Ovary (tissue), 9 donors: ENCODE measurements around the gene TNS3. TPM values are rescaled to one million over a fixed set of nuclear protein-coding genes. Genes with fewer than 3 reads are reported as not detected.

Experiments
- DNase-seq, 5 donors: peaks; one replicate each; pipeline ENCODE4 v3.0.0-alpha.2; 2019 to 2020
- H3K27ac ChIP-seq, 2 donors: fragments of 200-600 bp; one replicate each; pipeline versions ENCODE4 v1.5.1 to v1.8.0; 2019 to 2022
- H3K27me3 ChIP-seq: fragments of 200-600 bp; one replicate; pipeline ENCODE4 v1.8.0; 2022
- H3K36me3 ChIP-seq: fragments of 200-600 bp; sonication (generic); one replicate; pipeline ENCODE4 v1.5.1; 2019
- H3K4me1 ChIP-seq: one replicate; pipeline ENCODE4 v1.8.1; 2013; ENCODE audit warnings: mild to moderate bottlenecking, moderate library complexity; ENCODE audit not compliant: insufficient read depth
- H3K4me3 ChIP-seq: fragments of 200-600 bp; sonication (generic); one replicate; pipeline ENCODE4 v1.5.1; 2017
- H3K9me3 ChIP-seq, 2 donors: fragments of 200-600 bp in 1 of 2; sonication (generic) in 1 of 2; one replicate each; pipeline versions ENCODE4 v1.5.1 to v1.8.1; 2013 to 2019; ENCODE audit warnings: mild to moderate bottlenecking in 1 of 2, moderate library complexity in 1 of 2
- CTCF ChIP-seq, 3 donors: fragments of 450-650 bp in 2 of 3; fragments of 200-600 bp in 1 of 3; IDR thresholded peaks; one replicate each; pipeline versions ENCODE4 v1.5.1 to v1.8.0; 2016 to 2022; ENCODE audit warnings: antibody characterized with exemption in 3 of 3, mild to moderate bottlenecking in 1 of 3
- EP300 ChIP-seq: sonication (generic); formaldehyde crosslinking; IDR thresholded peaks from one replicate; pipeline ENCODE4 v1.6.1; 2017; ENCODE audit warnings: antibody characterized with exemption
- POLR2A ChIP-seq: fragments of 450-650 bp; IDR thresholded peaks from one replicate; pipeline ENCODE4 v1.6.1; 2017; ENCODE audit warnings: antibody characterized with exemption, mild to moderate bottlenecking, moderate library complexity
- WGBS, 3 donors: extraction: QIAGEN DNeasy Blood & Tissue Kit in 1 of 3; methylation state at CpG; one replicate each; pipeline versions ENCODE4 v1.1.5 to v1.1.7; 2013 to 2017; 5-methylcytosine and 5-hydroxymethylcytosine counted together
- intact Hi-C, 4 donors: fragments of 100-400 bp; cut with DNase I; formaldehyde crosslinking; loops; one replicate each; pipeline versions ENCODE4 v1.11.0 to v1.15.1; 2022 to 2023
- polyA plus RNA-seq, 2 donors: library from polyadenylated mRNA; stranded (reverse); fragments of 200-250 nt in 1 of 2; fragments of 350-450 nt in 1 of 2; fragmentation: Illumina TruSeq in 1 of 2; extraction: RNeasy Lipid Tissue Mini Kit (QIAGEN cat#74804) in 1 of 2; gene quantifications; one replicate each; pipeline ENCODE4 v1.2.3, GENCODE V29; 2013 to 2014
- total RNA-seq, 7 donors: library from RNA; depleted of rRNA in 2 of 7; stranded (reverse); fragments of >200 nt in 2 of 7; fragmentation: NEBNext Ultra II Directional in 3 of 7; extraction: Animal tissue kit (Norgen Biotek cat#: 25700) in 3 of 7; gene quantifications; one replicate each; pipeline versions ENCODE4 v1.1.0 to v1.2.4, GENCODE V29; 2016 to 2023
- donor health status: DM: no; HTN: no; CAD: no; lungs with moderate emphysema.
- donor health status: DM: no; HTN: no; CAD: no.
- donor health status: Bipolar disorder and iron deficiency.
- donor health status: DM: yes; HTN: yes; CAD: no.
- donor health status: DM: no; HTN: no; CAD: no.
- donor health status: DM: yes; HTN: yes; CAD: no.

Gene TNS3
- total and polyA plus RNA-seq, 9 donors, result 36.6 to 137 (median 91.3) TPM

- no peak overlapping the region for H3K4me3 ChIP-seq
- 85 to 89% (median 89%) methylated on average over 4 of the region's 4 CpGs for WGBS, 3 donors
- H3K27ac ChIP-seq, result no peak overlapping the region
- no peaks in the 10 kb centered on the region for H3K27me3 ChIP-seq
- DNase-seq, result no peak
- no peaks in the 10 kb centered on the region for H3K9me3 ChIP-seq
- intact Hi-C loops, result no loop called here
- H3K4me1 ChIP-seq, result no peaks in the 10 kb centered on the region
- TF ChIP-seq EP300, result no peak
- no peak for TF ChIP-seq CTCF (IDR thresholded peaks at IDR 0.05)
- no peak for TF ChIP-seq POLR2A
- H3K36me3 ChIP-seq, result no peaks in the 10 kb centered on the region
Measured at GRCh38 chr7:47280114-47280513, 301.8 kb downstream of the TNS3 start.

- intact Hi-C loops, result loop anchor here in 2 of 4 donors (10.0 kb wide), 2 partner anchors 297 to 667 kb away; partner anchors contain the start of gene PKD1L1 (in 1 of the 2)
- WGBS, 3 donors, result 85 to 93% (median 88%) methylated on average over 6 of the region's 6 CpGs
- TF ChIP-seq EP300 (no peak), POLR2A (no peak)
- no peak overlapping the region for H3K4me3 ChIP-seq
- no peaks in the 10 kb centered on the region for H3K4me1 ChIP-seq
- no peak for DNase-seq
- no peaks in the 10 kb centered on the region for H3K36me3 ChIP-seq
- no peaks in the 10 kb centered on the region for H3K9me3 ChIP-seq
- no peak overlapping the region for H3K27ac ChIP-seq
- H3K27me3 ChIP-seq, result no peaks in the 10 kb centered on the region
Measured at GRCh38 chr7:47278043-47278442, 303.9 kb downstream of the TNS3 start.

- Histone ChIP-seq H3K27ac (no peak overlapping the region), H3K4me3 (no peak overlapping the region), H3K9me3 (no peaks in the 10 kb centered on the region), H3K27me3 (no peaks in the 10 kb centered on the region), H3K36me3 (no peaks in the 10 kb centered on the region), H3K4me1 (no peaks in the 10 kb centered on the region)
- TF ChIP-seq POLR2A (no peak), CTCF (IDR thresholded peaks at IDR 0.05) (no peak), EP300 (no peak)
- intact Hi-C loops, result loop anchor here in 2 of 4 donors (10.0 kb wide), 2 partner anchors 297 to 667 kb away; partner anchors contain the start of gene PKD1L1 (in 1 of the 2)
- no peak for DNase-seq
- 91 to 96% (median 93%) methylated on average over 20 of the region's 20 CpGs for WGBS, 3 donors
Measured at GRCh38 chr7:47277321-47277781, 304.6 kb downstream of the TNS3 start.

GRCh38 chr7:47273974-47274766 is 307.7 kb downstream of the TNS3 start:
- no peaks in the 10 kb centered on the region for H3K36me3 ChIP-seq
- no peak for DNase-seq
- no peaks in the 10 kb centered on the region for H3K4me1 ChIP-seq
- TF ChIP-seq CTCF (IDR thresholded peaks at IDR 0.05) (no peak), POLR2A (no peak), EP300 (no peak)
- H3K9me3 ChIP-seq, result no peaks in the 10 kb centered on the region
- 96 to 99% (median 97%) methylated on average over 6 of the region's 6 CpGs for WGBS, 3 donors
- no peak overlapping the region for H3K27ac ChIP-seq
- no peaks in the 10 kb centered on the region for H3K27me3 ChIP-seq
- intact Hi-C loops, result loop anchor here in 2 of 4 donors (10.0 kb wide), 2 partner anchors 301 to 671 kb away; partner anchors contain the start of gene PKD1L1 (in 1 of the 2)
- H3K4me3 ChIP-seq, result no peak overlapping the region

GRCh38 chr7:47273088-47273487 is 308.8 kb downstream of the TNS3 start:
- no peaks in the 10 kb centered on the region for H3K9me3 ChIP-seq
- intact Hi-C loops, result loop anchor here in 2 of 4 donors (10.0 kb wide), 2 partner anchors 302 to 672 kb away; partner anchors contain the start of gene PKD1L1 (in 1 of the 2)
- no peaks in the 10 kb centered on the region for H3K27me3 ChIP-seq
- H3K4me1 ChIP-seq, result no peaks in the 10 kb centered on the region
- 93 to 96% (median 95%) methylated on average over 4 of the region's 4 CpGs for WGBS, 3 donors
- TF ChIP-seq CTCF (IDR thresholded peaks at IDR 0.05), result no peak
- TF ChIP-seq POLR2A, result no peak
- TF ChIP-seq EP300, result no peak
- H3K4me3 ChIP-seq, result no peak overlapping the region
- no peak for DNase-seq
- H3K36me3 ChIP-seq, result no peaks in the 10 kb centered on the region
- no peak overlapping the region for H3K27ac ChIP-seq
